Loucy (cell line): ENCODE measurements around the gene LAMB1.

Experiments
- H2AFZ ChIP-seq: fragments of 200-600 bp; sonication (generic); 2 replicates; pipeline ENCODE4 v1.6.0; 2016; ENCODE audit warnings: antibody characterized with exemption, mild to moderate bottlenecking, low read length, moderate library complexity
- H3F3A ChIP-seq: fragments of 200-600 bp; 2 replicates; pipeline ENCODE4 v1.6.0; 2016; ENCODE audit warnings: antibody characterized with exemption, low read depth, mild to moderate bottlenecking
- H3K27me3 ChIP-seq: fragments of 200-600 bp; sonication (generic); 2 replicates; pipeline ENCODE4 v1.6.1; 2014; ENCODE audit warnings: low read length, mild to moderate bottlenecking; ENCODE audit not compliant: insufficient read depth, poor library complexity, severe bottlenecking
- H3K36me3 ChIP-seq: fragments of 200-600 bp; sonication (generic); 2 replicates; pipeline ENCODE4 v1.6.1; 2016; ENCODE audit warnings: low read length; ENCODE audit not compliant: insufficient read depth
- H3K4me1 ChIP-seq: fragments of 200-600 bp; sonication (generic); 2 replicates; pipeline ENCODE4 v1.5.1; 2014; ENCODE audit warnings: low read length, mild to moderate bottlenecking; ENCODE audit not compliant: insufficient read depth, poor library complexity, severe bottlenecking
- H3K4me2 ChIP-seq: fragments of 200-600 bp; sonication (generic); 2 replicates; pipeline ENCODE4 v1.6.0; 2014; ENCODE audit warnings: antibody characterized with exemption, low read length, low read depth, mild to moderate bottlenecking; ENCODE audit not compliant: poor library complexity, severe bottlenecking
- H3K4me3 ChIP-seq: fragments of 200-600 bp; sonication (generic); 2 replicates; pipeline ENCODE4 v1.5.1; 2014; ENCODE audit warnings: low read length, mild to moderate bottlenecking, mixed read lengths; ENCODE audit not compliant: poor library complexity, severe bottlenecking
- H3K79me2 ChIP-seq: fragments of 200-600 bp; sonication (generic); 2 replicates; pipeline ENCODE4 v1.6.1; 2014; ENCODE audit warnings: low read length; ENCODE audit not compliant: insufficient read depth
- H3K9ac ChIP-seq: fragments of 200-600 bp; sonication (generic); 2 replicates; pipeline ENCODE4 v1.6.0; 2014; ENCODE audit warnings: mild to moderate bottlenecking, low read depth, low read length, moderate library complexity; ENCODE audit not compliant: poor library complexity, severe bottlenecking
- H3K9me2 ChIP-seq: fragments of 200-600 bp; sonication (generic); replicated peaks from 2 replicates; pipeline ENCODE4 v1.6.1; 2016; ENCODE audit warnings: low read depth, low read length, mixed read lengths
- H3K9me3 ChIP-seq: fragments of 200-600 bp; sonication (generic); 2 replicates; pipeline ENCODE4 v1.6.1; 2014; ENCODE audit warnings: mild to moderate bottlenecking, antibody characterized with exemption, low read length, low read depth; ENCODE audit not compliant: insufficient read depth
- H4K20me1 ChIP-seq: fragments of 200-600 bp; sonication (generic); 2 replicates; pipeline ENCODE4 v1.6.0; 2014; ENCODE audit warnings: antibody characterized with exemption, low read length, mild to moderate bottlenecking; ENCODE audit not compliant: insufficient read depth, poor library complexity, severe bottlenecking
- CTCF ChIP-seq: fragments of 200-600 bp; sonication (generic); conservative IDR thresholded peaks from 2 replicates; pipeline ENCODE4 v1.5.1; 2014; ENCODE audit warnings: mild to moderate bottlenecking, antibody characterized with exemption, low read length
- EZH2phosphoT487 ChIP-seq: fragments of 200-600 bp; IDR thresholded peaks from 2 replicates; pipeline ENCODE4 v1.6.1; 2018; ENCODE audit warnings: antibody characterized with exemption, mild to moderate bottlenecking, moderate library complexity, borderline replicate concordance

LAMB1 gene

GRCh38 chr7:108002726-108003598, at the start of gene LAMB1:
LAMB1 (minus strand) TSS chr7:108003161; CDS start chr7:108002885, 276 bp downstream.
- no peaks in the 10 kb centered on the region for H4K20me1 ChIP-seq
- H3K9ac ChIP-seq = no peak within 1 kb of the TSS
- H3K9me3 ChIP-seq = no peaks in the 10 kb centered on the region
- H3K4me3 ChIP-seq = no peak within 1 kb of the TSS
- no peaks in the 10 kb centered on the region for H3K9me2 ChIP-seq
- TF ChIP-seq CTCF = no peak
- TF ChIP-seq EZH2phosphoT487 = no peak
- no peaks in the 10 kb centered on the region for H3K79me2 ChIP-seq
- no peak within 1 kb of the TSS for H3K4me2 ChIP-seq
- H2AFZ ChIP-seq = no peak within 1 kb of the TSS
- H3K4me1 ChIP-seq = no peaks in the 10 kb centered on the region
- no peaks in the 10 kb centered on the region for H3K36me3 ChIP-seq
- no peaks in the 10 kb centered on the region for H3K27me3 ChIP-seq
- no peaks in the 10 kb centered on the region for H3F3A ChIP-seq

DNA sequence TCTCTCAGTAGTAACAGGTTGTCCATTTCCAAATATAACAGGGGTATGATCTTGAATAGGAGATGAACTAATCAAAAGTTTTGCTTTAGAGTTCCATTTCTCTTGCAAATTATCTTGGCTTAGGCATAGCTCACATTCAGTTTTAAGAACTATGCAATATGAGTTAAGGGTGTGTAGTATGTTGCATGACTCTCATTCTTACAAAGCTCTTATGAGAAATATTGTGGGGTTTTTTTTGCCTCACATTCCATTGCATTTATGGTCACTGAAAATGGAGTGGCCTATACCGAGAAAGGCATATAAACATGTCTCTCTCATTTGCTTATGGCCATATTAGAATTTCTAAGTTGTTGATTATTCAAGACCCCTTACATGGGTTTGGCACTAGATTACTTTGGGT, 48.5 kb upstream of the LAMB1 start:
- Histone ChIP-seq H4K20me1 (no peaks in the 10 kb centered on the region), H3K9me3 (no peaks in the 10 kb centered on the region), H3K9ac (no peak overlapping the region), H2AFZ (no peak overlapping the region), H3K36me3 (no peaks in the 10 kb centered on the region), H3K9me2 (no peaks in the 10 kb centered on the region), H3K4me2 (no peak overlapping the region), H3F3A (no peaks in the 10 kb centered on the region), H3K4me3 (no peak overlapping the region), H3K4me1 (no peaks in the 10 kb centered on the region), H3K79me2 (no peaks in the 10 kb centered on the region), H3K27me3 (no peaks in the 10 kb centered on the region)
- no peak for TF ChIP-seq CTCF
- no peak for TF ChIP-seq EZH2phosphoT487

DNA sequence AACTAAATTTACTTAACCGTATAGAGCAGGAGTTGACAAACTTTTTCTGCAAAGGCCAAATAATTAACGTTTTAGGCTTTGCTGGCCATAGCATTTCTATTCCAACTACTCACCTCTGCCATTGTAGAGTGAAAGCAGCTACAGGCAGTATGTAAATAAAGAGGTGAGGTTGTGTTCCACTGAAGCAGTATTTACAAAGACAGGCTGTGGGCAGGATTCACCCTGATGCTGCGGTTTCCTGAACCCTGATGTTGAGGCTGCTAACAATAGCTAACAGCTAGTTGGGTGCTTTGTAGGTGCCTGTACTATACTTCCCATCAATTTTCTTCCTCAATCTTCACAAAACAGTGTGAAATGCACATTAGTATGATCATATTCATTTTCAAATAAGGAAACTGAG, 47.0 kb upstream of the LAMB1 start:
- no peak overlapping the region for H3K4me2 ChIP-seq
- no peaks in the 10 kb centered on the region for H3K27me3 ChIP-seq
- TF ChIP-seq EZH2phosphoT487 (no peak), CTCF (no peak)
- H3F3A ChIP-seq = no peaks in the 10 kb centered on the region
- H3K36me3 ChIP-seq = no peaks in the 10 kb centered on the region
- no peaks in the 10 kb centered on the region for H3K9me3 ChIP-seq
- H3K9me2 ChIP-seq = no peaks in the 10 kb centered on the region
- H3K9ac ChIP-seq = no peak overlapping the region
- H3K4me3 ChIP-seq = no peak overlapping the region
- H3K79me2 ChIP-seq = no peaks in the 10 kb centered on the region
- H4K20me1 ChIP-seq = no peaks in the 10 kb centered on the region
- no peaks in the 10 kb centered on the region for H3K4me1 ChIP-seq
- no peak overlapping the region for H2AFZ ChIP-seq
